T-helper 1 cell treated with Interleukin-12 subunit alpha and Interleukin-12 subunit beta and Interleukin-4 antibody, amounts not matched to agents 30 μg/mL and 1 μg/mL, for 36 hours (primary cell): ENCODE results near the gene PIK3C3.
A peak's percentile ranks its signal among the peaks of the same experiment; 100 is the strongest.
"Not testable (repeated sequence)": the region's sequence is repeated elsewhere in the genome, so short reads cannot be mapped to it uniquely, and the experiment has no call there.

Source experiments
- H3K27ac Mint-ChIP-seq: one replicate; pipeline ENCODE4 v1.8.0; 2021; ENCODE audit warnings: mild to moderate bottlenecking, mixed read lengths
- H3K27me3 Mint-ChIP-seq: one replicate; pipeline ENCODE4 v1.8.0; 2021; ENCODE audit warnings: low read depth, mixed read lengths
- H3K36me3 Mint-ChIP-seq: one replicate; pipeline ENCODE4 v1.8.0; 2021; ENCODE audit warnings: low read depth, mixed read lengths
- H3K4me1 Mint-ChIP-seq: one replicate; pipeline ENCODE4 v1.8.0; 2021; ENCODE audit warnings: low read depth, mixed read lengths
- H3K4me3 Mint-ChIP-seq: one replicate; pipeline ENCODE4 v1.8.0; 2021; ENCODE audit warnings: mild to moderate bottlenecking, moderate library complexity, mixed read lengths
- H3K9me3 Mint-ChIP-seq: one replicate; pipeline ENCODE4 v1.8.0; 2021; ENCODE audit warnings: mixed read lengths

The PIK3C3 gene

DNA sequence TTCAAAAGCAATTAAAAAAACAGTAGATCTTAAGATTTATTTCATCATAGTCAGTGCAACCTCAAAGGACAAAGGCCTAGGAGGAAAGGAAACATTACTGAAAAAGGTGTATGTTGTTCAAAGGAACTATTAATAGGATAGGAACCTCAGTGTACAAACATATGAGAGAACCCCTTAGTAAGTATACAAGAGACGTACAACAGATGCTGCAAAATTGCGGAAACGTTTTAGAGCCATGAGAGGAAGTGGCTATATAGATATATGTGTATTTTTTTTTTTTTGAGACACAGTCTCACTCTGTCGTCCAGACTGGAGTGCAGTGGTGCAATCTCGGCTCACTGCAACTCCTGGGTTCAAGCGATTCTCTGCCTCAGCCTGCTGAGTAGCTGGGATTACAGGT, 22.2 kb downstream of the PIK3C3 start:
- Mint-ChIP-seq H3K9me3 (no peaks in the 10 kb centered on the region), H3K4me3 (no peak overlapping the region), H3K27me3 (no peaks in the 10 kb centered on the region), H3K4me1 (peaks cover 29% of the 10 kb centered on the region), H3K36me3 (peaks cover 9% of the 10 kb centered on the region), H3K27ac (no peak overlapping the region)

DNA sequence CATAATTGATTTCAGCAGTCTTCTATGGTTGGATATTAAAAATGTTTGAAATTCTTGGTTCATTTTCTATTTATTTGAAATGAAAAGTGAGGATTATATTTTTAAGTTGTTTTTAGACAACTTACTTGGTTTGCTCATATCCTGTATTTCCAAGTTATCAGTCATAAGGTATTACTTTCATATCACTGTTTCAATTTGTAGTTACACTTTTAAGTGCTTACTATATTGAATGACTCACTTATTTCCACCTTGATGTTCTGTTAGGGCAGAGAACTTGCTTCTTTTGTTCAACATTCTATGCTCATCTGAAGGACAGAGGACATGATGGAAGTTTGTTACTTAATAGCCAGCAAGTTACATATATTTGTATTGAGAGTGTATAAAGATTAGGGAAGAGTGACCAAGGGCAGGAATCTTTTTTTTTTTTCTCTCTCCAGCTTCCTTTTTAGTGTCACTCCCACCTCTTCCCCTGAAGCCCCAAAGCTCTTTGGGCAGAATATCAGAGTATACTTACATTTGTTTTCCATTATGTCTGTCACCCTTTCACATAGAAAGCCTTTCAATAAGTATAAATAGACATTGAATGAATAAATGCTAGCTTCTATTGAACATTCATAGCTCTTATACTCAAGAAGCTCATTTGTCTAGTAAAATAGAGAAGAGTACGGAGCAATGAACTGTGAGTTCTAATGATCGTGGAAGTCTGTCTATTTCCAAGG, 28.1 kb downstream of the PIK3C3 start:
- Mint-ChIP-seq H3K4me1 (peaks cover 12% of the 10 kb centered on the region), H3K4me3 (no peak overlapping the region), H3K9me3 (no peaks in the 10 kb centered on the region), H3K27ac (peak overlapping the region; percentile 18), H3K36me3 (peaks cover 15% of the 10 kb centered on the region), H3K27me3 (no peaks in the 10 kb centered on the region)

DNA sequence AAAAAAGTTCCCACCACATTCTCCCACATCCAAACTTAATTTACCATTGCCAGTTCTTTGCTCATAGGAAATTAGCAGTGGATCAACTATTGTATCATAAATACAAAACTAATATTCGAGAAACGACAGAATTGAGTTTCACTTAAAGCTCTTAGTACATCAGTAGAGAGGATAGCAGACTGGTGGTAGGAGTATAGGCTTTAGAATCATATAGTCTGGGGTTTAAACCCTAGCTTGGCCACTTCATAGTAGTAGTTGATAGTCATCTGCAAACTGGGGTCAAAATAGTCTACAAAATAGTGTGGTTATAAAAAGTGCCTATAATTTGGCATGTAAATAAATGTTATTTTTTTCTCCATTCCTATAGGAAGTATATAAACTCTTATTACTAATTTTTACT, 30.9 kb downstream of the PIK3C3 start:
- Mint-ChIP-seq H3K4me1 (peaks cover 12% of the 10 kb centered on the region), H3K27ac (no peak overlapping the region), H3K27me3 (no peaks in the 10 kb centered on the region), H3K4me3 (no peak overlapping the region), H3K9me3 (no peaks in the 10 kb centered on the region), H3K36me3 (peaks cover 22% of the 10 kb centered on the region)

DNA sequence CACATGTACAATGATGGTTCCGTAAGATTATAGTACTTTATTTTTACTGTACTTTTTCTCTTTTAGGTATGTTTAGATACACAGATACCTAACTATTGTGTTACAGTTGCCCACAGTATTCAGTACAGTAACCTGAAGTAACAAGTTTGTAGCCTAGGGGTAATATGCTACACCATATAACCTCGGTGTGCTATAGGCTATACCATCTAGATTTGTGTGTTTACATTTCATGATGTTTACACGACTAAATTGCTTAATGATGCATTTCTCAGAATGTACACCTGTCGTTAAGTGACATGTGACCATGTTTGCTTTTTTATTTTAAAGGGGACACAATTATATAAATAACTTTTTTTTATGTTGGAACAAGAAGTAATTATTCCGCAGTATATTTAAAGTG, 34.5 kb downstream of the PIK3C3 start:
- H3K9me3 Mint-ChIP-seq = no peaks in the 10 kb centered on the region
- H3K27me3 Mint-ChIP-seq = no peaks in the 10 kb centered on the region
- H3K4me3 Mint-ChIP-seq = no peak overlapping the region
- peaks cover 34% of the 10 kb centered on the region for H3K36me3 Mint-ChIP-seq
- H3K27ac Mint-ChIP-seq = no peak overlapping the region
- H3K4me1 Mint-ChIP-seq = no peaks in the 10 kb centered on the region

DNA sequence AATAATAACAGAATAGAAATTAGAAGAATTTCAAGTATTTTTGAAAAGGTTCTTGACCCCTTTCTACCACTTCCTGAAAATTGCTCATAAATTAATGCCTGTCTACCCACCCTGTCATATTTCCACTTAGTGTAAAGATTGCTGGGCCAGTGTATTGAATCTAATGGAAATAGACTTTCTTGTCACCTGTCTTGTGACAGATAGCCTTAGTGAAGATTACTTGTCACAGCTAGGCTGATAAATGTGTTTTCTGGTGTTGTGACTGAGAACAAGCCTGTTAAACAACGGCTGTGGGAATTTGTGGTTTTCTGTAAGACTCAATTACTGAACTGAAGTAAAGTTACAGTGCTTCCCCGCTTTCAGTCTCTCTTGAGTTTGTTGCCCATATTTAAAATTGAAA, 37.0 kb downstream of the PIK3C3 start:
- H3K27ac Mint-ChIP-seq = no peak overlapping the region
- peaks cover 31% of the 10 kb centered on the region for H3K36me3 Mint-ChIP-seq
- no peaks in the 10 kb centered on the region for H3K9me3 Mint-ChIP-seq
- no peak overlapping the region for H3K4me3 Mint-ChIP-seq
- H3K4me1 Mint-ChIP-seq = no peaks in the 10 kb centered on the region
- H3K27me3 Mint-ChIP-seq = no peaks in the 10 kb centered on the region

DNA sequence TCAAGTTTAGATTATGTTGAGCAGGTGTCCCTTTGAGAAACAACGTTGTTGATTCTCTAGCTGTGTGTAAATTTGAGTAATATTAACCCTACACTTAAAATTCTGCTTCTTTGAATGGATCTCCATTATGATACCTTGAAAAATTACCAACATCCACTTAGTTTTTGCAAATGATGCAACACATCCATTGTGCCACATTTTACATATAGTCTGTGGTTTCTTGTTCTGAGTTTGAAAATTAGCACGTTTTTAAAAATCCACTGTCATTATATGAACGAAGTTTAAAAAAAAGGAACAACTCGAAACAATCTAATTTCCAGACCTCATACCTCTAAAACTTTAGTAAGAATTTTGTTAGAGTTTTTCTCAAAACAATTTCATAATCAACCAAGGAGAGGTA, 37.7 kb downstream of the PIK3C3 start:
- Mint-ChIP-seq H3K27me3 (no peaks in the 10 kb centered on the region), H3K4me1 (no peaks in the 10 kb centered on the region), H3K36me3 (peaks cover 33% of the 10 kb centered on the region), H3K4me3 (no peak overlapping the region), H3K9me3 (no peaks in the 10 kb centered on the region), H3K27ac (no peak overlapping the region)

DNA sequence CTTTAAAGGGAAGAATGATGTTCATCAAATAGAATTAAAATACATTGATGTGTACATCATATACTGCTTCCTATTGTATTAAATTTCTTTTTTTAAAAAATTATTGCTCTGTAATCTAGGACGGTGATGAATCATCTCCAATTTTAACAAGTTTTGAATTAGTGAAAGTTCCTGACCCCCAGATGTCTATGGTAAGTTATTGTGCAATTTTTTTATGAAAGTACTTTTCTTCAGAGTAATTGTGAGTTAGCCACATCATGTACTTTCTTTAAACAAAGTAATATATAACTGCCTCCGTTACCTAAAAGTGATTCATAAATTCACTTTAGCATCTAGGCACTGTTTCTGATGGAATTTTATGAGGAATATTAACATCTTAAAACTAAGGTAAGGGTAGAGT, 38.1 kb downstream of the PIK3C3 start:
- no peaks in the 10 kb centered on the region for H3K4me1 Mint-ChIP-seq
- H3K4me3 Mint-ChIP-seq = no peak overlapping the region
- peaks cover 35% of the 10 kb centered on the region for H3K36me3 Mint-ChIP-seq
- no peaks in the 10 kb centered on the region for H3K9me3 Mint-ChIP-seq
- no peaks in the 10 kb centered on the region for H3K27me3 Mint-ChIP-seq
- no peak overlapping the region for H3K27ac Mint-ChIP-seq

DNA sequence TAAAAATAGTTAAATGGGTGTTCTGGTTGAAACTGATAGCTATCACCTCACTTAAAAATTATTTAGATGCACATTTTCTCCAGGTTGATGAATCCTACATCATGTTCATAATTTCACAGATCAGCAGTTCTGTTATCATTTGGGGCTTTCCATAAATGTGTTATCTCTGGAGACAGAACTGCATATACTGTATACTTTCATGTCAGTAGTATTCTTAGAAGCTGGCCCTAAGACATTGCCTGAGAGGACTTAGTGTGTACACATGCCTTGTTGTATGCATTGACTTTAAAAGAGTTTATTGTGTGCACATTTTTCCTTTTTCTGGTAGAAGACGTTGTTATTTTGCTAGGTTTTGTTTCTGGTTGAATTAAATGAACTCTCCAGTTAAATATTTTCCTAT, 41.0 kb downstream of the PIK3C3 start:
- Mint-ChIP-seq H3K4me3 (no peak overlapping the region), H3K27ac (no peak overlapping the region), H3K36me3 (peaks cover 44% of the 10 kb centered on the region), H3K4me1 (no peaks in the 10 kb centered on the region), H3K27me3 (no peaks in the 10 kb centered on the region), H3K9me3 (no peaks in the 10 kb centered on the region)

DNA sequence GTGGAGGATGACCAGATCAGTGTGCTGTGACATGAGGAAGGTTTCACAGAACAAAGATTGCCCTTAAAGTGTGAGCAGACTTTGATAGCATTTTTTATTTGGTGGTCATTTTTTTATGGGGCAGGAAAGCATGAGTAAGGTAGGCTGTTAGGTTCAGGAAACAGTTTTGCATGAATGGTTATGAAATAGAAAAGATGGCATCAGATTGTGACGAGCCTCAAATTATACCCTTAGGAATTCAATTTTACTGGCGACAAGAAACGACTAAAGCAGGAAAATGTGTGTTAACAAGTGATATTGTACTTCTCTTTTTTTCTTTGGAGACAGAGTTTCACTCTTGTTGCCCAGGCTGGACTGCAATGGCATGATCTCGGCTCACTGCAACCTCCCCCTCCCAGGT, 44.7 kb downstream of the PIK3C3 start:
- Mint-ChIP-seq H3K4me1 (no peaks in the 10 kb centered on the region), H3K27me3 (no peaks in the 10 kb centered on the region), H3K27ac (no peak overlapping the region), H3K4me3 (no peak overlapping the region), H3K9me3 (no peaks in the 10 kb centered on the region), H3K36me3 (peaks cover 55% of the 10 kb centered on the region)

DNA sequence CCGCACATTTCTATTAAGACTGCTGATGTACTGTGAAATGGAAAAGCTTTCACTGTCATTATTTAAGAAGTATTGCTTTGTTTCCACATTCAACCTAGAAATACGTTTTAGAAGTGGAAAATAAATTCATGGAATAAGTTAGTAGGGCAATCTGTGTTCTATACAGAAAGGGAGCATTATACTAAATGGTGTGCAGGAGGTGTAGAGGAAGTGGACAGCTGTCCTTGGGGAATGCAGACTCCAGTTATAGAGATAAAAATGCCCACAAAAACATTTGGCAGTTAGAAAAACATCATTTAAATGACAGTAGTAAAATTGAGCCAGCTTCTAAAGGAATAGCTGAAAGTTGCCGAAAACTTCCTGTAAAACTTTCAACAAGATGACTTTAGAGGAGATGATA, 46.8 kb downstream of the PIK3C3 start:
- Mint-ChIP-seq H3K27ac (no peak overlapping the region), H3K9me3 (no peaks in the 10 kb centered on the region), H3K4me3 (no peak overlapping the region), H3K4me1 (peaks cover 2% of the 10 kb centered on the region), H3K36me3 (peaks cover 57% of the 10 kb centered on the region), H3K27me3 (no peaks in the 10 kb centered on the region)

DNA sequence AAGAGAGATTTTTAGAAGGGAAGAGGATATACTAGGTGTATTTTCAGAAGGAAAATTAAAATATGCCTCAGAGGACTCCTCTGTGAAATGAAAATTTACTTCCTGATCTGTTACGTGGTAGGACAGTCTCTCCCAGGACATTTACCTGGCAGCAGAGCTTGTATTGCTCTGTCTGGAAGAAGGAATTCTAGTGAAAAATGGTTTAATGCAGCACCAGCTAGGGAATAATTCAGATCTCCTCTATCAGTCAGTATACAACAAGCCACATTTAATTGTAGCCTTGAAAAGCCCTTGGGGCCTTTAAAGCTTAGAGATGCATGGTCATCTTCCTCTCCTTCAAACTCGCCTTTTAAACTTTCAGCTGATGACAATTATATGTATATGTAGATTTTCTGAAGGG, 49.6 kb downstream of the PIK3C3 start:
- Mint-ChIP-seq H3K9me3 (no peaks in the 10 kb centered on the region), H3K36me3 (peaks cover 47% of the 10 kb centered on the region), H3K27ac (no peak overlapping the region), H3K4me1 (peaks cover 4% of the 10 kb centered on the region), H3K4me3 (no peak overlapping the region), H3K27me3 (no peaks in the 10 kb centered on the region)

DNA sequence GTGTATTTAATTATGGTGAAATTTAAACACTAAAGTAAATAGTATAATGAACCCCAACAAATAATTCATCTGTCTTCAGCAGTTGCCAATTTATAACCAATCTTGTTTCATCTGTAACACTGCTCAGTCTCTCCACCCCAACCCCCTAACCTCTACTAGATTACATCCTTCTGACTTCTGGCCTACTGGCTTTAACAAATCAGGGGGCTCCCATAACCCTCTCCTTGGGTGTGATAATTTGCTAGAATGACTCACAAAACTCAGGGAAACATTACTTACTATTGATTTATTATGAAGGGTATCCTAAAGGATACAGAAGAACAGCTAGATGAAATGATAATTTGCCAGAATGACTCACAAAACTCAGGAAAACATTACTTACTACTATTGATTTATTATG, 50.7 kb downstream of the PIK3C3 start:
- peaks cover 6% of the 10 kb centered on the region for H3K4me1 Mint-ChIP-seq
- peaks cover 46% of the 10 kb centered on the region for H3K36me3 Mint-ChIP-seq
- H3K4me3 Mint-ChIP-seq = no peak overlapping the region
- H3K27ac Mint-ChIP-seq = no peak overlapping the region
- H3K9me3 Mint-ChIP-seq = no peaks in the 10 kb centered on the region
- no peaks in the 10 kb centered on the region for H3K27me3 Mint-ChIP-seq

DNA sequence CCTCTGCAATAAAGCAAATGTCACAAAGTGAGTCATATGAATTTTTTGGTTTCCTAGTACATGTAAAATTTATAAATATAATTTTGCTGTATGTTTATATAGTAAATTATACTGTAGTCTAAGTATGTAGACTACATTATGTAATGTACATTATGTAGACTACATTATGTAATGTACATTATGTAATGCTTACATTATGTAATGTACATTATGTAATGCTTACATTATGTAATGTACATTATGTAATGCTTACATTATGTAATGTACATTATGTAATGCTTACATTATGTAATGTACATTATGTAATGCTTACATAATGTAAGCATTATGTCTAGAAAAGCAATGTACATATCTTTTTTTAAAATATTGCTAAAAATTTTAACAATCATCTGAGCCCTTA, 54.4 kb downstream of the PIK3C3 start:
- H3K27ac Mint-ChIP-seq, H3K9me3 Mint-ChIP-seq, H3K27me3 Mint-ChIP-seq, H3K4me3 Mint-ChIP-seq: not testable (repeated sequence)
- peaks cover 10% of the 10 kb centered on the region for H3K4me1 Mint-ChIP-seq
- H3K36me3 Mint-ChIP-seq = peaks cover 36% of the 10 kb centered on the region

DNA sequence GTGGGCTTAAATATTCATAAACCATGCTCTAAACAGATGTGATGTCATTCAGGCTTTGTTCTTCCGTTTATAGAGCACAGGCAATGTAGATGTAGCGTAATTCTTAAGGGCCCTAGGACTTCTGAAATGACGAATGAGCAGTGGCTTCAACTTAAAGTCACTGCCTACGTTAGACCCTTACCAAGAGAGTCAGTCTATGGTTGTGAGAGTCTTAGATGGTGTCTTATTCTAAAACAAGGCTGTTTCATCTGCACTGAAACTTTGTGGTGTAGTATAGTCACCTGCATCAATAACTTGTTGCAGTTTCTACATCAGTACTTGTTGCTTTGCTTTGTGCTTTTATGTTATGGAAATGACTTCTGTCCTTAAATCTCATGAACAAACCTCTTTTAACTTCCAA, 56.0 kb downstream of the PIK3C3 start:
- Mint-ChIP-seq H3K4me1 (peaks cover 8% of the 10 kb centered on the region), H3K9me3 (no peaks in the 10 kb centered on the region), H3K27me3 (no peaks in the 10 kb centered on the region), H3K36me3 (peaks cover 36% of the 10 kb centered on the region), H3K27ac (no peak overlapping the region), H3K4me3 (no peak overlapping the region)

DNA sequence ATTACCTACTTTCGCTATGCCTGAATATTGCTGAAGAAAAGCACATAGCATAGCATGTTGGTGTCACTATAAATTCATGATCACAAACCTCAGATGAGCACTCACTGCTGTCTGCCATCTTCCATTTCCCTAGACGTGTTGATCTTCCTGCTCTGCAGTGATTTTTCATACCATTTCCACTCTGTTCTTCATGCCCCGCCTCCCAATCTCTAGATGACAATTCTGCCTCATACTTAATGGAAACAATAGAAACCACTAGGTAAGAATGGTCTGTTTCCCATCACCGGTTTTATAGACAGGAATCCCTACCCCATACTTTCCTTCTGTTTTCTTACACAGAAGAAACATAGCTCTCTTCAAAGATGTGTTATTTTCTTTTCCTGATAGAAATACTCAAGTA, 63.8 kb downstream of the PIK3C3 start:
- H3K36me3 Mint-ChIP-seq = peaks cover 21% of the 10 kb centered on the region
- no peak overlapping the region for H3K27ac Mint-ChIP-seq
- H3K9me3 Mint-ChIP-seq = no peaks in the 10 kb centered on the region
- no peaks in the 10 kb centered on the region for H3K4me1 Mint-ChIP-seq
- H3K27me3 Mint-ChIP-seq = no peaks in the 10 kb centered on the region
- no peak overlapping the region for H3K4me3 Mint-ChIP-seq

DNA sequence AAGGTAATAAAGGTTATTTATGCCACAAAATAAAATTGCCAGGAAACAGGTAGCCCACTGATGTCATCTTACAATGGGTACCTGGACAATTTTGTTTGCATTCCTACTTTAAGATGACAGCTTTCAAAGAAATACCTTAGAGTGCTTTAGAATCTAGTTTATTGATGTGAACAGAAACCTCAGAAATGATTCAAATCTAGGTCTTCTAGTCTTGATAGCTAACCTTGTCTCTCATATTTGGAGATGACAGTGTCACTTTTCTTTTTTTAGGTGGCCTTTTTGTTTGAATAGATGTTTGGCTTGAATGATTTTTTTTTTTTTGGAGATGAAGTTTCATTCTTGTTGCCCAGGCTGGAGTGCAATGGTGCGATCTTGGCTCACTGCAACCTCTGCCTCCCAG, 69.1 kb downstream of the PIK3C3 start:
- H3K27ac Mint-ChIP-seq = no peak overlapping the region
- H3K27me3 Mint-ChIP-seq = no peaks in the 10 kb centered on the region
- H3K9me3 Mint-ChIP-seq = no peaks in the 10 kb centered on the region
- peaks cover 13% of the 10 kb centered on the region for H3K4me1 Mint-ChIP-seq
- H3K4me3 Mint-ChIP-seq = no peak overlapping the region
- peaks cover 10% of the 10 kb centered on the region for H3K36me3 Mint-ChIP-seq
